ENCODE measurements around the gene ZCCHC8. TPM values are rescaled to one million over a fixed set of nuclear protein-coding genes. Genes with fewer than 3 reads are reported as not detected.

ZCCHC8 gene
- total and polyA plus RNA-seq, 2 of the 8 experiments (the other 6 are each of a cell fraction or from before 2014, with no cell fraction given), result 13.8 to 28.9 TPM

GRCh38 chr12:122449317-122449716 lies 51.4 kb downstream of the ZCCHC8 start:
- no peak overlapping the region for H3K4ac ChIP-seq (replicated peaks; ENCODE audit: insufficient read length, low read depth, low read length)
- H3K18ac ChIP-seq (ENCODE audit: extremely low read depth, low read length), result no peak overlapping the region
- no peaks in the 10 kb centered on the region for H4K20me1 ChIP-seq (replicated peaks in 1 of 2; ENCODE audit: control insufficient read depth in 1 of 2, insufficient read depth in 2 of 2, low read length in 2 of 2)
- POLR2A ChIA-PET (ENCODE audit: partially characterized antibody), result interaction anchor here (0.8 kb wide), 3 partner anchors 12 to 49 kb away, joined by 3 to 4 read pairs (median 3); no protein-coding TSS in a partner anchor
- H3K4me1 ChIP-seq (replicated peaks in 1 of 4; ENCODE audit: control insufficient read depth in 3 of 4, insufficient read depth in 4 of 4, low read length in 3 of 4), result no peaks in the 10 kb centered on the region
- H3K27me3 ChIP-seq (replicated peaks in 1 of 4; ENCODE audit: control insufficient read depth in 3 of 4, extremely low read depth in 1 of 4, insufficient read depth in 3 of 4, low read length in 3 of 4), result no peaks in the 10 kb centered on the region
- DNase-seq (ENCODE audit: low read depth in 1 of 2, low spot score in 2 of 2) (no peak), FAIRE-seq (no peak)
- no peaks in the 10 kb centered on the region for H3K79me2 ChIP-seq (ENCODE audit: control insufficient read depth in 1 of 2, insufficient read depth in 2 of 2, low read length in 2 of 2)
- no peak overlapping the region for H2BK120ac ChIP-seq (replicated peaks; ENCODE audit: low read depth, low read length)
- H2BK20ac ChIP-seq (ENCODE audit: low read length), result no peak overlapping the region
- no peak overlapping the region for H4K5ac ChIP-seq (ENCODE audit: insufficient read length, low read depth, low read length)
- H3K27ac ChIP-seq (ENCODE audit: low read depth, low read length), result no peak overlapping the region
- H2BK15ac ChIP-seq (ENCODE audit: low read length), result no peak overlapping the region
- H3K23ac ChIP-seq (ENCODE audit: insufficient read length), result no peak overlapping the region
- H2AK5ac ChIP-seq (ENCODE audit: low read depth, low read length), result no peak overlapping the region
- H3K9ac ChIP-seq (replicated peaks in 1 of 4; ENCODE audit: extremely low read depth in 1 of 4, low read depth in 3 of 4, low read length in 3 of 4), result no peak overlapping the region
- no peak overlapping the region for H3K4me2 ChIP-seq (ENCODE audit: insufficient read depth in 1 of 2, low read depth in 2 of 2, low read length in 2 of 2)
- H3K79me1 ChIP-seq (ENCODE audit: low read depth, low read length), result no peaks in the 10 kb centered on the region
- H3K56ac ChIP-seq (replicated peaks; ENCODE audit: insufficient read length, low read depth, low read length), result no peak overlapping the region
- TF ChIP-seq SP4 (IDR thresholded peaks at IDR 0.05; ENCODE audit: low read length) (no peak), MAFK (IDR thresholded peaks at IDR 0.05; ENCODE audit: low read depth, low read length) (no peak), SIN3A (conservative IDR thresholded peaks at IDR 0.05 in 1 of 2, IDR thresholded peaks at IDR 0.05 in 1 of 2; ENCODE audit: low read depth in 1 of 2, low read length in 2 of 2) (no peak), CBX5 (IDR thresholded peaks at IDR 0.05; ENCODE audit: low read depth, low read length) (no peak), RAD21 (IDR thresholded peaks at IDR 0.05 in 1 of 2, conservative IDR thresholded peaks at IDR 0.05 in 1 of 2; ENCODE audit: low read depth in 2 of 2, low read length in 2 of 2) (no peak)
- TF ChIP-seq, protein P1, sequence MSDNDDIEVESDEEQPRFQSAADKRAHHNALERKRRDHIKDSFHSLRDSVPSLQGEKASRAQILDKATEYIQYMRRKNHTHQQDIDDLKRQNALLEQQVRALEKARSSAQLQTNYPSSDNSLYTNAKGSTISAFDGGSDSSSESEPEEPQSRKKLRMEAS (IDR thresholded peaks at IDR 0.05), result no peak
- H2BK5ac ChIP-seq (ENCODE audit: low read depth, low read length), result no peak overlapping the region
- H3K9me3 ChIP-seq (ENCODE audit: insufficient read depth in 2 of 2, low read depth in 1 of 2, low read length in 1 of 2), result no peaks in the 10 kb centered on the region
- no peak overlapping the region for H2BK12ac ChIP-seq (ENCODE audit: low read depth, low read length)
- H4K91ac ChIP-seq (replicated peaks; ENCODE audit: insufficient read length, low read length), result no peak overlapping the region
- H3K4me3 ChIP-seq (ENCODE audit: extremely low read depth in 1 of 4, insufficient read depth in 2 of 4, low read depth in 3 of 4, low read length in 4 of 4), result no peak overlapping the region
- H4K8ac ChIP-seq (ENCODE audit: extremely low read depth, insufficient read depth, low read length), result no peak overlapping the region
- 88% methylated on average over 2 of the region's 2 CpGs; no CpG with 5 or more reads in 1 of the 2 experiments for WGBS, 2 experiments (ENCODE audit: extremely low coverage in 1 of 2, insufficient coverage in 1 of 2, insufficient read length in 1 of 2, insufficient replicate concordance in 2 of 2, low coverage in 1 of 2, low lambda C conversion rate in 2 of 2, missing lambda C conversion rate in 1 of 2)
- H2AFZ ChIP-seq (ENCODE audit: low read length), result no peak overlapping the region
- CTCF ChIA-PET (ENCODE audit: partially characterized antibody), result interaction anchor here (0.6 to 1.8 kb wide), 5 partner anchors 16 to 133 kb away, joined by 3 to 4 read pairs (median 3); no protein-coding TSS in a partner anchor
- H3K14ac ChIP-seq (ENCODE audit: insufficient read length), result no peak overlapping the region
- H3K36me3 ChIP-seq (ENCODE audit: control insufficient read depth in 2 of 4, insufficient read depth in 4 of 4, low read length in 3 of 4), result no peaks in the 10 kb centered on the region
- no peaks in the 10 kb centered on the region for H3K23me2 ChIP-seq (ENCODE audit: low read depth, low read length)

All from H1 (cell line).